Stomach (tissue), 9 donors: Measurements from ENCODE around the gene C12orf50. TPM values are rescaled to one million over a fixed set of nuclear protein-coding genes. Genes with fewer than 3 reads are reported as not detected.

Experiments used
- DNase-seq, 2 donors: peaks; one replicate each; pipeline versions ENCODE4 v3.0.0 to v3.0.0-alpha.2; 2013 to 2019
- H3K27ac ChIP-seq, 5 donors: fragments of 200-600 bp in 4 of 5; sonication (generic) in 4 of 5; one replicate each; pipeline ENCODE4 v1.5.1; 2013 to 2019; ENCODE audit warnings: mild to moderate bottlenecking in 1 of 5, moderate library complexity in 1 of 5
- H3K27me3 ChIP-seq, 3 donors: fragments of 200-600 bp; sonication (generic); one replicate each; pipeline ENCODE4 v1.5.1; 2017 to 2019; ENCODE audit warnings: mixed run types in 1 of 3
- H3K36me3 ChIP-seq, 4 donors: fragments of 200-600 bp; sonication (generic); 1 replicate in 3 of 4; 2 replicates in 1 of 4; pipeline ENCODE4 v1.5.1; 2016 to 2019
- H3K4me1 ChIP-seq, 4 donors: fragments of 200-600 bp; sonication (generic); one replicate each; pipeline ENCODE4 v1.5.1; 2016 to 2019
- H3K4me3 ChIP-seq, 4 donors: fragments of 200-600 bp; sonication (generic) in 3 of 4; one replicate each; pipeline ENCODE4 v1.5.1; 2016 to 2019; ENCODE audit warnings: mild to moderate bottlenecking in 1 of 4
- H3K9me3 ChIP-seq, 4 donors: fragments of 200-600 bp; sonication (generic); one replicate each; pipeline ENCODE4 v1.5.1; 2016 to 2019
- CTCF ChIP-seq, 7 experiments: fragments of 450-650 bp in 4 of 7; fragments of 200-600 bp in 3 of 7; sonication (generic) in 3 of 7; IDR thresholded peaks; one replicate each; pipeline ENCODE4 v1.5.1; 2016 to 2019; ENCODE audit warnings: antibody characterized with exemption in 7 of 7, control low read depth in 2 of 7, mild to moderate bottlenecking in 1 of 7
- EP300 ChIP-seq: sonication (generic); formaldehyde crosslinking; IDR thresholded peaks from one replicate; pipeline ENCODE4 v1.6.1; 2017; ENCODE audit warnings: antibody characterized with exemption
- POLR2A ChIP-seq, 4 donors: fragments of 450-650 bp; IDR thresholded peaks; one replicate each; pipeline ENCODE4 v1.6.1; 2016; ENCODE audit warnings: antibody characterized with exemption in 4 of 4, control low read depth in 2 of 4, mild to moderate bottlenecking in 1 of 4, moderate library complexity in 1 of 4
- POLR2AphosphoS5 ChIP-seq, 3 donors: sonication (generic); formaldehyde crosslinking; IDR thresholded peaks; one replicate each; pipeline ENCODE4 v1.6.1; 2016; ENCODE audit warnings: antibody characterized with exemption in 3 of 3
- WGBS, 5 donors: extraction: QIAGEN DNeasy Blood & Tissue Kit in 3 of 5; methylation state at CpG; one replicate each; pipeline versions ENCODE4 v1.1.5 to v1.1.7; 2013 to 2018; 5-methylcytosine and 5-hydroxymethylcytosine counted together
- intact Hi-C: fragments of 100-400 bp; cut with DNase I; formaldehyde crosslinking; loops from one replicate; pipeline ENCODE4 v1.15.1; 2023; ENCODE audit warnings: low total_unique reads
- polyA plus RNA-seq, 3 donors: library from polyadenylated mRNA; stranded (reverse); fragments of 200-250 nt; gene quantifications; one replicate each; pipeline ENCODE4 v1.2.3, GENCODE V29; 2013
- small RNA-seq, 4 donors: library from RNA; depleted of rRNA; stranded (forward); fragments of <200 nt; gene quantifications; one replicate each; pipeline ENCODE3, GENCODE V24; 2016
- total RNA-seq, 5 donors: library from RNA; depleted of rRNA; stranded (reverse); fragments of >200 nt; gene quantifications; one replicate each; pipeline versions ENCODE4 v1.1.0 to v1.2.3, GENCODE V29; 2014 to 2016
- donor health status: healthy with polysubstance abuse.
- donor health status: Bipolar disorder and iron deficiency.
- donor health status: healthy.

Gene C12orf50
- total and polyA plus RNA-seq, 8 donors = not detected

- H3K4me1 ChIP-seq = no peaks in the 10 kb centered on the region
- no peaks in the 10 kb centered on the region for H3K9me3 ChIP-seq
- intact Hi-C loops = no loop called here
- no peak for DNase-seq
- 82 to 98% (median 91%) methylated on average over 1 of the region's 1 CpG for WGBS, 5 donors
- no peak overlapping the region for H3K27ac ChIP-seq
- H3K27me3 ChIP-seq = no peaks in the 10 kb centered on the region
- H3K4me3 ChIP-seq = no peak overlapping the region
- H3K36me3 ChIP-seq = no peaks in the 10 kb centered on the region
- no peak for TF ChIP-seq POLR2A (IDR thresholded peaks at IDR 0.05)
- no peak for TF ChIP-seq EP300
- TF ChIP-seq POLR2AphosphoS5 (IDR thresholded peaks at IDR 0.05) = no peak
- no peak for TF ChIP-seq CTCF (IDR thresholded peaks at IDR 0.05)
These were observed 98.6 kb downstream of the C12orf50 start for GRCh38 chr12:87930627-87931026.

Small RNA genes within 50 kb of the gene (small RNA-seq; reads per million reads assigned to genes)
- gene RNA5SP364 = 0 reads per million in 4 donors

Other genes with a start within 250 kb of the C12orf50 start
- 100 to 1,000 TPM in 1 of 5 donors, 10 to 100 TPM in 4; 23.9 to 109 (median 28.0) TPM for gene CEP290, start 112.7 kb upstream of the C12orf50 start, total RNA-seq
- gene CEP290, start 112.7 kb upstream of the C12orf50 start, polyA plus RNA-seq = 1 to 10 TPM; 2.9 to 3.2 (median 3.2) TPM
- 10 to 100 TPM in 2 of 5 donors, 1 to 10 TPM in 3; 2.9 to 33.6 (median 4.9) TPM for gene TMTC3, start 112.9 kb upstream of the C12orf50 start, total RNA-seq
- gene TMTC3, start 112.9 kb upstream of the C12orf50 start, polyA plus RNA-seq = 1 to 10 TPM; 1.7 to 3.4 (median 1.7) TPM